ENCODE results near the gene PCBP3.
A peak's percentile ranks its signal among the peaks of the same experiment; 100 is the strongest.
"Not testable (repeated sequence)": the region's sequence is repeated elsewhere in the genome, so short reads cannot be mapped to it uniquely, and the experiment has no call there.

The PCBP3 gene

GRCh38 chr21:45634511-45635183 is 8.9 kb upstream of the PCBP3 start:
- no peak for DNase-seq (ENCODE audit: low read depth in 2 of 3, low spot score in 1 of 3)

GRCh38 chr21:45635271-45636151 is 8.0 kb upstream of the PCBP3 start:
- DNase-seq (ENCODE audit: low read depth in 2 of 3, low spot score in 1 of 3): no peak

GRCh38 chr21:45636459-45636858 is 7.1 kb upstream of the PCBP3 start:
- no peak for DNase-seq (ENCODE audit: low read depth in 2 of 3, low spot score in 1 of 3)

- no peak for DNase-seq (ENCODE audit: low read depth in 2 of 3, low spot score in 1 of 3)
Observed at GRCh38 chr21:45636951-45637646, 6.4 kb upstream of the PCBP3 start.

GRCh38 chr21:45637883-45638282 is 5.6 kb upstream of the PCBP3 start:
- DNase-seq (ENCODE audit: low read depth in 2 of 3, low spot score in 1 of 3): no peak

GRCh38 chr21:45638707-45639106 is 4.8 kb upstream of the PCBP3 start:
- DNase-seq (ENCODE audit: low read depth in 2 of 3, low spot score in 1 of 3): no peak

GRCh38 chr21:45639206-45640000 is 4.1 kb upstream of the PCBP3 start:
- DNase-seq (ENCODE audit: low read depth in 2 of 3, low spot score in 1 of 3): no peak

- no peak for DNase-seq (ENCODE audit: low read depth in 2 of 3, low spot score in 1 of 3)
Observed at GRCh38 chr21:45640001-45640887, 3.3 kb upstream of the PCBP3 start.

- peak in 2 of 3 donors; percentile 24 to 28 for DNase-seq (ENCODE audit: low read depth in 2 of 3, low spot score in 1 of 3)
Observed at GRCh38 chr21:45640888-45641479, 2.5 kb upstream of the PCBP3 start.

- no peak for DNase-seq (ENCODE audit: low read depth in 2 of 3, low spot score in 1 of 3)
Observed at GRCh38 chr21:45641480-45642035, 2.0 kb upstream of the PCBP3 start.

GRCh38 chr21:45642122-45642813 is 1.3 kb upstream of the PCBP3 start:
- no peak for DNase-seq (ENCODE audit: low read depth in 2 of 3, low spot score in 1 of 3)

- no peak for DNase-seq (ENCODE audit: low read depth in 2 of 3, low spot score in 1 of 3)
Observed at GRCh38 chr21:45644041-45644906, 749 bp downstream of the PCBP3 start.

GRCh38 chr21:45651921-45652320 is 8.4 kb downstream of the PCBP3 start:
- no peak for DNase-seq (ENCODE audit: low read depth in 2 of 3, low spot score in 1 of 3)

GRCh38 chr21:45655124-45655523 is 11.6 kb downstream of the PCBP3 start:
- no peak for DNase-seq (ENCODE audit: low read depth in 2 of 3, low spot score in 1 of 3)

- DNase-seq (ENCODE audit: low read depth in 2 of 3, low spot score in 1 of 3): not testable (repeated sequence)
Observed at GRCh38 chr21:45656114-45656513, 12.6 kb downstream of the PCBP3 start.

GRCh38 chr21:45661913-45662622 is 18.5 kb downstream of the PCBP3 start:
- not testable (repeated sequence) for DNase-seq (ENCODE audit: low read depth in 2 of 3, low spot score in 1 of 3)

- DNase-seq (ENCODE audit: low read depth in 2 of 3, low spot score in 1 of 3): not testable (repeated sequence)
Observed at GRCh38 chr21:45662623-45663245, 19.2 kb downstream of the PCBP3 start.

Measured in stimulated activated CD4-positive, alpha-beta T cell treated with anti-CD3 and anti-CD28 coated beads, Interleukin-12 subunit alpha, Interleukin-12 subunit beta, amount 100 ng/mL, for 48 hours (primary cell).